ENCODE measurements around the gene NCKAP5.

DNA sequence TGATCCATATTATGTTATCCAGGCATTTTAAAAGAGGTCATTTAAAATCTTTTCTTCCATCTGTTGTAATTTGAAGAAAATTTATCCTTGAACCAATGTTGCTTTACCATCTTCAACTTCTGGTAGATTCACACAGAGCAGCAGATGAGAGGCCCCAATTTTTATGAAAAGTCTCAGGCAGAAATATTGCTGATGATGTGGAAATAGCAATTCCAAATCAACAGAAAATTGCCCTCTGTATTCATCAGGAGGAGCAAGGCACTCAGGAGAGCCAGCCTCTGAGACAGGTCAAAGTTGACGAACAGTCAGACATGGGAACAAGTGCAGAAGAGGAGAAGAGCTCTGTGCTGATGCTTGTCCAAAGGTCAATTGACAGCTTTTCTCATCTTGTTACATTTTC, 444.9 kb downstream of the NCKAP5 start:
- TF ChIP-seq, protein P1, sequence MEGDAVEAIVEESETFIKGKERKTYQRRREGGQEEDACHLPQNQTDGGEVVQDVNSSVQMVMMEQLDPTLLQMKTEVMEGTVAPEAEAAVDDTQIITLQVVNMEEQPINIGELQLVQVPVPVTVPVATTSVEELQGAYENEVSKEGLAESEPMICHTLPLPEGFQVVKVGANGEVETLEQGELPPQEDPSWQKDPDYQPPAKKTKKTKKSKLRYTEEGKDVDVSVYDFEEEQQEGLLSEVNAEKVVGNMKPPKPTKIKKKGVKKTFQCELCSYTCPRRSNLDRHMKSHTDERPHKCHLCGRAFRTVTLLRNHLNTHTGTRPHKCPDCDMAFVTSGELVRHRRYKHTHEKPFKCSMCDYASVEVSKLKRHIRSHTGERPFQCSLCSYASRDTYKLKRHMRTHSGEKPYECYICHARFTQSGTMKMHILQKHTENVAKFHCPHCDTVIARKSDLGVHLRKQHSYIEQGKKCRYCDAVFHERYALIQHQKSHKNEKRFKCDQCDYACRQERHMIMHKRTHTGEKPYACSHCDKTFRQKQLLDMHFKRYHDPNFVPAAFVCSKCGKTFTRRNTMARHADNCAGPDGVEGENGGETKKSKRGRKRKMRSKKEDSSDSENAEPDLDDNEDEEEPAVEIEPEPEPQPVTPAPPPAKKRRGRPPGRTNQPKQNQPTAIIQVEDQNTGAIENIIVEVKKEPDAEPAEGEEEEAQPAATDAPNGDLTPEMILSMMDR (IDR thresholded peaks at IDR 0.05 in 8 of 11, conservative IDR thresholded peaks at IDR 0.05 in 3 of 11) = no peak
- no peak for TF ChIP-seq POLR2A (IDR thresholded peaks at IDR 0.05)

Measured in spleen (tissue), 7 donors.